Choroid plexus epithelial cell (primary cell): Measurements from ENCODE around the gene CEP104.

Source experiments
- DNase-seq: peaks from one replicate; pipeline ENCODE4 v3.0.0-alpha.2; 2010; ENCODE audit warnings: low read depth
- H3K4me3 ChIP-seq: 2 replicates; pipeline ENCODE4 v1.5.1; 2011; ENCODE audit warnings: low read depth, mild to moderate bottlenecking, control low read depth, low read length, moderate library complexity
- TF ChIP-seq, protein P1 (sequence below): conservative IDR thresholded peaks from 2 replicates; pipeline ENCODE4 v1.5.1; 2011; ENCODE audit warnings: low read depth, mild to moderate bottlenecking, control low read depth, inconsistent platforms, low read length, moderate library complexity

The CEP104 gene

GRCh38 chr1:3880429-3881192 lies 23.6 kb upstream of the CEP104 start:
- TF ChIP-seq, protein P1, sequence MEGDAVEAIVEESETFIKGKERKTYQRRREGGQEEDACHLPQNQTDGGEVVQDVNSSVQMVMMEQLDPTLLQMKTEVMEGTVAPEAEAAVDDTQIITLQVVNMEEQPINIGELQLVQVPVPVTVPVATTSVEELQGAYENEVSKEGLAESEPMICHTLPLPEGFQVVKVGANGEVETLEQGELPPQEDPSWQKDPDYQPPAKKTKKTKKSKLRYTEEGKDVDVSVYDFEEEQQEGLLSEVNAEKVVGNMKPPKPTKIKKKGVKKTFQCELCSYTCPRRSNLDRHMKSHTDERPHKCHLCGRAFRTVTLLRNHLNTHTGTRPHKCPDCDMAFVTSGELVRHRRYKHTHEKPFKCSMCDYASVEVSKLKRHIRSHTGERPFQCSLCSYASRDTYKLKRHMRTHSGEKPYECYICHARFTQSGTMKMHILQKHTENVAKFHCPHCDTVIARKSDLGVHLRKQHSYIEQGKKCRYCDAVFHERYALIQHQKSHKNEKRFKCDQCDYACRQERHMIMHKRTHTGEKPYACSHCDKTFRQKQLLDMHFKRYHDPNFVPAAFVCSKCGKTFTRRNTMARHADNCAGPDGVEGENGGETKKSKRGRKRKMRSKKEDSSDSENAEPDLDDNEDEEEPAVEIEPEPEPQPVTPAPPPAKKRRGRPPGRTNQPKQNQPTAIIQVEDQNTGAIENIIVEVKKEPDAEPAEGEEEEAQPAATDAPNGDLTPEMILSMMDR, result no peak
- no peak for DNase-seq
- H3K4me3 ChIP-seq, result no peak overlapping the region

GRCh38 chr1:3879787-3880428 lies 22.9 kb upstream of the CEP104 start:
- TF ChIP-seq, protein P1, result no peak
- no peak for DNase-seq
- H3K4me3 ChIP-seq, result no peak overlapping the region

GRCh38 chr1:3879099-3879498 lies 22.1 kb upstream of the CEP104 start:
- H3K4me3 ChIP-seq, result no peak overlapping the region
- no peak for DNase-seq
- TF ChIP-seq, protein P1, result no peak

DNA sequence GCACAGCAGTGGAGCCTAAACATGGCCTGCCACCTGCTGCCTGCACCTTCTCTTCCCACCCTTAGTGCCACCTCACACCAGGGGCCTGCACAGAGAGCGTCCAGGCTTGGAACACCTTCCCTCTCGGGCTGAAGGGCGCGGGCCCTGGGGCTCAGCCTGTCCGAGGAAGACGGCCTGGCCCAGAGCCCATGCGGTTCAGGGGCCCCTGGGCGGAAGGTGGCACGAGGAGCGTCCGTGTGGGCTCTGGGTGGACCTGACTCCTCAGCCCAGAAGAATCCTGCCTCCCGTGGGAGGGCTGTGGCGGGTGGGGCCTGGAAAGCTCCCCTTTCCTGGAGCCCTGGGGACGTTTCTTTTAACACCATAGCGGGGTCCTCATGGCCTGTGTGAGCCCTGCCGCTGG lies 19.7 kb upstream of the CEP104 start:
- TF ChIP-seq, protein P1, result no peak
- DNase-seq, result no peak
- no peak overlapping the region for H3K4me3 ChIP-seq

DNA sequence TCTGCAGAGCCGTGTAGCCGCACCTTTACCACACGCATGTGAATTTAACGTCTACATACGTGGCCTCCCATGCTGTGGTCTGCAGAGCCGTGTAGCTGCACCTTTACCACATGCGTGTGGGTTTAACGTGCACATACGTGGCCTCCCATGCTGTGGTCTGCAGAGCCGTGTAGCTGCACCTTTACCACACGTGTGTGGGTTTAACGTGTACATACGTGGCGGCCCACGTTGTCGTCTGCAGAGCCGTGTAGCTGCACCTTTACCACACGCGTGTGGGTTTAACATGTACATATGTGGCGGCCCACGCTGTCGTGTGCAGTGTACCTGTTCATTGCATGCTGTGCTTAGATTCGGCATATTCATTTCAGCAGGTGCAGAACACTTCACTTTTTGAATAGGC lies 17.7 kb upstream of the CEP104 start:
- no peak overlapping the region for H3K4me3 ChIP-seq
- TF ChIP-seq, protein P1, result no peak
- DNase-seq, result no peak

GRCh38 chr1:3872546-3872945 lies 15.5 kb upstream of the CEP104 start:
- TF ChIP-seq, protein P1, result no peak
- no peak overlapping the region for H3K4me3 ChIP-seq
- DNase-seq, result no peak

DNA sequence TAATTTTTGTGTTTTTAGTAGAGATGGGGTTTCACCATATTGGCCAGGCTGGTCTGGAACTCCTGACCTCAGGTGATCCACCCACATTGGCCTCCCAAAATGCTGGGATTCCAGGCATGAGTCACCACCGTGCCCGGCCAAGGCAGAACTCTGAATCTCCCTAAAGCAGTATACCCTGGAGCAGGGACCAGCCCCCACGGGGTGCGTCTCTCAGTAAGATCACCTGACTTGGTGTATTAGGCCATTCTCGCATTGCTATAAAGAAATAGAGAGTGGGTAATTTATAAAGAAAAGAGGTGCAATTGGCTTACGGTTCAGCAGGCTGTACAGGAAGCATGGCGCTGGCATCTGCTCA lies 14.4 kb upstream of the CEP104 start:
- TF ChIP-seq, protein P1, result no peak
- no peak for DNase-seq
- no peak overlapping the region for H3K4me3 ChIP-seq
